CD4-positive, alpha-beta T cell treated with Interleukin-4 for 4 hours (primary cell): ENCODE results near the gene ZNF444.

Experiments
- DNase-seq: peaks from one replicate; pipeline ENCODE4 v3.0.0-alpha.2; 2020

ZNF444 gene

DNA sequence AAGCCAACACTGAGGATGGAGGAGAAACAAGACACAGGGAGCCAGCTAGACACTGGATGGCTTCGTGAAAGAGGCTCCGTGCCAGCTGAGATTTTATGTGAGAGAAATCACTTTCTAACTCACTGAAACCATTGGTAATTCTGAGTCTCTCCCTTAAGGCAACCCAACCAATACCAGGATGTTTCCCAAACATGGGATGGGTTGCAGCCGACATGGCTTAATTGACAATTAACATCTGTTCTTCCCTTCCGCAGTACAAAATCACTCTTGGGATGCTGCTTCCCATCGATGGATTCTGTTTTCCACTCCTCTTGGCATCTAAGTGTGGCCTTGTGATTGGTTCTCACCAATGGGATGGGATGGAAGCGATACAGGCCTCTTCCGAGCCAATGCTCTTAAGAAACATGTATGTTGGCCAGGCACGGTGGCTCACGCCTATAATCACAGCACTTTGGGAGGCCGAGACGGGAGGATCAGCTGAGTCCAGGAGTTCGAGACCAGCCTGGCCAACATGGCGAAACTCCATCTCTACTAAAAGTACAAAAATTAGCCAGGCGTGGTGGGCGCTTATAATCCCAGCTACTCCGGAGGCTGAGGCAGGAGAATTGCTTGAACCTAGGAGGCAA, 17.7 kb upstream of the ZNF444 start:
- no peak for DNase-seq

DNA sequence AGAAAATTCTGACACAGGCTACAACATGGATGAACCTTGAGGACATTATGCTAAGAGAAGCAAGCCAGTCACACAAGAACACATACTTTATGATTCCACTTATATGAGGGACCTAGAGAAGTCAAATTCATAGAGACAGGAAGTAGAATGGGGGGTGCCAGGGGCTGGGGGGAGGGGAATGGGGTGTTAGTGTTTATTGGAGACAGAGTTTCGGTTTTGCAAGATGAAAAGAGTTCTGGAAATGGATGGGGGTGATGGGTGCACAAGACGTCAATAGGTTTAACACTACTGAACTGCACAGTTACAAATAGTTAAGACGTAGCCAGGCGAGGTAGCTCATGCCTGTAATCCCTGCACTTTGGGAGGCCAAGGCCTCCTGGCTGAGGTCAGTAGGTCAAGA, 16.5 kb upstream of the ZNF444 start:
- no peak for DNase-seq

GRCh38 chr19:56125806-56126590, 15.1 kb upstream of the ZNF444 start:
- DNase-seq, result no peak

- DNase-seq, result no peak
Observed at GRCh38 chr19:56126983-56127780, 13.9 kb upstream of the ZNF444 start.

DNA sequence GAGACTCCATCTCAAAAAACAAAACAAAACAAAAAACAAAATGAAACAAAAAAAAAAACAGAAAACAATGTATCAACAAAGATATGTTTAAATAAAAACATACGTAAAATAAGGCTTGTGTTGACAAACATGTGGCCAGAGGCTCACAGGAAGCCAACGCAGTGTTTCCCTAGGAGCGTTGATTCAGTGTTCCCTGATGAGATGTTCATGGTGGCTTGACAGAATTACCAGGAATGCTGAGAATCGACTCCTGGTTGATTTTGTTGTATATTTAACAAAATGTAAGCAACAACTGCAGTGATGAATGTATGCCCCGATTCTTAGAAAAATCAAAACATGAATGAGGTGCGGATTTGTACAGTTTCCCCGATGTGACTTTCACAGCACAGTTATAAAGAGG, 11.1 kb upstream of the ZNF444 start:
- no peak for DNase-seq

DNA sequence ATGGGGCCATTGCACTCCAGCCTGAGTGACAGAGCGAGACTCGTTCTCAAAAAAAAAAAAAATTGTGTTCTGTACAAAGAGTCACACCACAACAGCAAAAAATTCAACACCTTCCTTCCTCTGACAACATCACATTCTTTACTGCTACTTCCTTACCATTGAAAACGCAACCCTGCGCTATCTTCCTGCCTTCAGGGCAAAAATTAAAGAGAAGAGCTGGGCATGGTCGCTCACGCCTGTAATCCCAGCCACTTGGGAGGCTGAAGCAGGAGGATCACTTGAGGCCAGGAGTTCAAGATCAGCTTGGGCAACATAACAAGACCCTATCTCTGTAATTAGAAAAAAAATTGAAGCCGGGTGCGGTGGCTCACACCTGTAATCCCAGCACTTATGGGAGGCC, 9.4 kb upstream of the ZNF444 start:
- no peak for DNase-seq

GRCh38 chr19:56132316-56132822, 8.7 kb upstream of the ZNF444 start:
- no peak for DNase-seq

DNA sequence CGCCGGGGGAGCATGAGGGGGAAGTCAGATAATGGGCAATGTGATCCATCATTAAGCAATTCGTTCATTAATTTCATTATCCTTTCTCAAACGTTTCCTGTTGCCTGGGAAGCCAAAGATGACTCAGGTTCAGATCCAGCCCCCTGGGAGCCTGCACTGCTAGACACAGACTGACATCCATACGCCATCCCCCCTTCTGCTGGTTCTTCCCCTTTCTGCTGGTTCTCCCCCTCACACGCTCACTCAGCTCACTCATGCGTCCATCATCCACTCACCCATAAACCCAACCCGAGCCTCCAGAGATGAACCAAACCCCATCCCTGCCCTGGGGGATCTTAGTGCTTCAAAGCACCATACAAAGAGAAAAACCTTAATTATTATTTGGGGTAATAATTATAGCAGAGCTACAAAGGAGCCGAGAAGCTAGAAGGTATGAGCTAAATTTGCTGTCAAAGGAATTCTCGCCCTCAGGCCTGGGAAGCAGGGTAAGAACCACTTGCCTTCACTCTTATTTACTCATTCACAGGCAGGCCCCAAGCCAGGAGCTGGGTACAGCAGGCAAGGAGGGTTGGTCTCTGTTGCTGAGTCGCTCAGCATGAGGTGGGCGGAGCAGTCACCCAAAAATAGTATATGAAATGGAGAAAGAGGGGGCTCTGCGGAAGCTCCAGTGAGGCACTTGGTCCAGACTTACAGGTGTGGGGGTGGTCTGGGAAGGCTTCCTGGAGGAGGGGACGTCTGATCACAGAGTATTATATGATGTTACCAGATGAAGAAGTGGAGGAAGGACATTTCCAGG, 7.0 kb upstream of the ZNF444 start:
- no peak for DNase-seq

DNA sequence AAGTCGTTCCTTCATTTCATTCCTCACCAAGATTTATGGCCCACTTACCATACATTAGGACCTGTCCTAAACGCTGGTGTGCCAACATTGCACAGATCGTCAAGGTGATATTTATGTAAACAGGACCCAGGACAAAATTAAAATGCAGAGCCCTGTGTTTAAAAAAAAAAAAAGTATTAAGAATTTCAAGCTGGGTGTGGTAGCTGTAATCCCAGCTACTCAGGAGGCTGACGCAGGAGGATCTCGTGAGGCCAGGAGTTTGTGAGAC, 6.5 kb upstream of the ZNF444 start:
- DNase-seq, result no peak

DNA sequence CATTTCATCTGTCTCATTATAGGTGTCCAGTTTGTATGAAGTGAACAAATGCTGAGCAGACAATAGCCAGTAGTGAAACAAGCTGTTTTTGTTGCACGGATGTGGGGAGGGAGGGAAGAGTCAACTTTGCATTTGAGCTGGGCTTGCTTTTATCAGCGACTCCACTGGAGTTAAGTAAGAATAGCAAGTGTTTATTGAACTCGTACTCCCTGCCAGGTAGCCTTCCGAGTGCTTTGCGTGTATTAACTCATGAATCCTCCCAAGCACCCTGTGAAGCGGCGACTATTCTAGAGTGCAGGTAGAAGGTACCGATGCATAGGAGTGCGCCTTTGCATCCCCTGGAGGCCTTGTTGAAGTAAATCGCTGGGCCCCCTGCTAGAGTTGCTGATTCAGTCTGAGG, 4.7 kb upstream of the ZNF444 start:
- DNase-seq, result no peak

DNA sequence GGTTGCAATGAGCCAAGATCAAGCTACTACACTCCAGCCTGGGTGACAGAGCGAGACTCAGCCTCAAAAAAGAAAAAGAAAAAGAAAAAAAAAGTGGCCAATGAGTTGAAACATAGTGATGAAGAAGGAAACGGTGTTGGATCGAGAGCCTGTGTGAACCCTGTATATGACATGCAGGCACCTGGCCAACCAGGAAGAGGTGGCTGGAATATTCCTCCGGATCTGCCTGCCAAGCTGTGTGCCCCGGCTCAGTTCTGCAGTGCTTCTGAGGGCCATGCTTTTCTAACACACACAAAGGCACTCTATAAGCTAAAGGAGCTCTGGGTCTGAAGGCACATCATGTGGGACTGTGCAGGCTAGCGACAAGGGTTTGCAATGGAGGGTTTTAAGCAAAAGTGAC, 3.7 kb upstream of the ZNF444 start:
- DNase-seq, result no peak

DNA sequence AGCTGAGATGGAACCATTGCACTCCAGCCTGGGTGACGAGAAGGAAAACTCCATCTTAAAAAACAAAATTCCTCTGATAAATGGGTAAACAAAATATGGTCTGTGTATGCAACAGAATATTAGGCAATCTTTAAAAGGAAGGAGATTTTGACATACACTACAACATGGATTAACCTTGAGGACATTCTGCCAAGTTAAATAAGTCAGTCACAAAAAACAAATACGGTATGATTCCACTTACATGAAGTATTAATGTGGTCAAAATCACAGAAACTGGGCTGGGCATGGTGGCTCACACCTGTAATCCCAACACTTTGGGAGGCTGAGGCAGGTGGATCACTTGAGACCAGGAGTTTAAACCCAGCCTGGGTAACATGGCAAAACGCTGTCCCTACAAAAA, 3.0 kb upstream of the ZNF444 start:
- no peak for DNase-seq

DNA sequence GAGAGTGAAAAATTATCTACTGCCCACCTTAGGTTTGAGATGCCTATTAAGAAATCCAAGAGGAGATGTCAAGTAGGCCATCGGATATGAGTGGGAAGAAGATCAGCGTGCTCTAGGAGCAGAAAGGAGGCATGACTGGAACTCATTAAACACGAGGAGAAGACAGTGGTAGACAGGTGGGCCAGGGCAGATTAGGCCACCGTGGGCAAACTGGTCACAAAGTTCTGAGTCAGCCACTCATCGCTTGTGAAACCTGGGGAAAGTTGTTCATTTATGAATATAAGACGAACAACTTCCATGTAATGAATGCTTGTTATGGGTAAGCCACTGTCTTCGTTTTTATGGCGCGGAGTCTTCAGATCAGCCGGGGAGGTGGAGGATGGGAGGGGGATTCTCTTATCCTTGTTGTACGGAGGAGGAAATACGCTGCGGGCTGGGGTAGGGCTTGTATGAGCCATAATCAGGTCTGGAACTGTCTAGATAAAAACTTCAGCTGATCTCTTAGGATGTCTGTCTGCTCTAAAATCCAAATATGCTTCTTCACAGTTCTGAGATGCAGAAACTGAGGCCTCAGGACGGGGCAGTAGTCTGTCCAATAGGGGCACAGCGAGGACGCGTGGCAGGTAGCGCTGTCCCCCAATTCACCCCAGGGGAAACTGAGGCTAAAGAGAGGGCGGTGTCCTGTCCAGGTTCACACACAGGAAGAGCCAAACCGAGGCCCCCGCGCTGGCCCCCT, 1.1 kb upstream of the ZNF444 start:
- no peak for DNase-seq

DNA sequence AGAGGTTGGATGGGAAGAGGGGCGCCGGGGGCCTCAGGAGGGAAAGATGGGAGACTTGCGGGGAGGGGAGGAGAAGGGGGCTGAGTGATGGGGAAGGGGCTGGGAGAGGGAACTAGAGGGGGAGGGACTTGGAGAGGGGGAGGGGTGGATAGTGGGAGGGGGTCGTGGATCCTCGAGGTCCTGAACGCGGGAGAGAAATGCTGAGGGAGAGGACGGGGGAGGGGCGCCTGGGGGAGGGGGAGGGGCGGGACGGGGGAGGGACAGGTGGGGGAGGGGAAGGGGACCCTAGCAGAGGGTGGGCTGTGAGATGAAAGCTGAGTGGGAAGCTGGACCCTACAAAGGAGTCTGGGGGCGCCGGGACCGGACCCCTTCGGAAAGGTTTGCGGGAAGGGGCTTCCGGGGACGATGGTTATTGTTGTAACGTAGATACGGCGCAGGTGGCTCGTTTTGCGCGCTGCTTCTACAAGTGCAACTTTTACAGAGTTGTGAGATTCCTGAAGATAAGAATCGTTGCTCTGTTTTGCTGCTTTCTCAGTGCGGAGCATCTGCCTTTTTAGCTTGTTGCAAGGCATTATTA, 418 bp downstream of the ZNF444 start:
- DNase-seq, result no peak

GRCh38 chr19:56142087-56142787, 1.1 kb downstream of the ZNF444 start:
- DNase-seq, result no peak

DNA sequence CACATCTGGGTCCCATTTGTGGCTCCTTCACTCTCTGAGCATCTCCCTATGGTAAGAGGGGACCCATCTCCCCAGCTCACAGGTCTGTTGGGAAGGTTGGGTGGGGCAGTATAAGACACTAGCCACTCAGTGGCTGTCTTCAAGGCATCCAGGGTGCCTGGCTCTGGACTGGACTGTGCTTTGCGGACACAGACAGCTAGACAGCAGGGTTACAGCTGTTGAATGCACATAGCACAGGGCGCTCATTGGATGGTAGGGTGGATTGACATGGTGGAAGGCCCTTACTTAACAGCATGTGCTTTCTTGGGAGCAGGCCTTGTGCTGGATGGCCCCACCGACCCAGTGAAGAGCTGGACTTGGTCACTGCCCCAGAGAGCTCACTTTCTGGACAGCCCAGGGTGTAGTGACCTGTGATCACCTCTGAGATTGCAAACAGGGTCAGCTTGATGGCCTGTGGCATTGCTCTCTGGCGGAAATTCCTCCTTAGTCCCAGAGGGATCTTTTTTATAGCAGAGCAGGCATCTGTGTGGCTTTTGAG, 1.9 kb downstream of the ZNF444 start:
- no peak for DNase-seq

GRCh38 chr19:56144376-56144775, 3.3 kb downstream of the ZNF444 start:
- DNase-seq, result no peak

DNA sequence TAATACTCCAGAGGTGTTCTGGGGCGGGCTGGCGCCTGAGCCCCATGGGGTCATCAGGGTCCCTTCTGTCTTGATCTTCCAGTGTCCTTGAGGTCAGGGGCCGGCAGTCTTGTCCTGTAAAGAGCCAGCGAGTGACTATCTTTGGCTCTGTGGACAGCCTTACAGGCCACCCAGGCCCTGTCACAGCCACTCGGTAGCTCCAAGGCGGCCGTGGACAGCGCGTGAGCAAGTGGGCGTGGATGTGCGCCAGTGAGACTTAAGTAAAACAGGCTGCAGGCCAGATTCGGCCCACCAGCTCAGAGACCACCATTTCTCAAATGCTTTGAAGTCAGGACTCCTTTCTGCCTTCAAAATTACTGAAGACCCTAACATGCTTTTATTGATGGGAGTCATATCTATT, 3.7 kb downstream of the ZNF444 start:
- DNase-seq, result no peak

DNA sequence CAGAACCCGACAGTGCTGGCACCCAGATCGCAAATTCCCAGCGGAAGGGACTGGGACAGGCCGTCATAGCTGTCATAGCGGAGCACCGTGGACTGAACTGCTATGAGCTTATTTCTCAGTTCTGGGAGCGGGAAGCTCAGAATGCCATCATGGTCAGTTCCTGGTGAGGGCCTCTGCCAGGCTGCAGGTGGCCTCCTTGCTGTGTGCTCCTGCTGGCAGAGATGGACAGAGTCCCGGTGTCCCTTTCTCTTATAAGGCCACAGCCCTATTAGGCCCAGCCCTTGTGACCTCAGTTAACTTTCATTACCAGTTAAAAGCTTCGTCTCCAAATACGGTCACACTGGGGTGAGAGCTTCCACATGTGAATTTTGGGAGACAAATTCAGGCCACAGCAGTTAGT, 4.6 kb downstream of the ZNF444 start:
- DNase-seq, result no peak

GRCh38 chr19:56146904-56147303, 5.8 kb downstream of the ZNF444 start:
- no peak for DNase-seq

DNA sequence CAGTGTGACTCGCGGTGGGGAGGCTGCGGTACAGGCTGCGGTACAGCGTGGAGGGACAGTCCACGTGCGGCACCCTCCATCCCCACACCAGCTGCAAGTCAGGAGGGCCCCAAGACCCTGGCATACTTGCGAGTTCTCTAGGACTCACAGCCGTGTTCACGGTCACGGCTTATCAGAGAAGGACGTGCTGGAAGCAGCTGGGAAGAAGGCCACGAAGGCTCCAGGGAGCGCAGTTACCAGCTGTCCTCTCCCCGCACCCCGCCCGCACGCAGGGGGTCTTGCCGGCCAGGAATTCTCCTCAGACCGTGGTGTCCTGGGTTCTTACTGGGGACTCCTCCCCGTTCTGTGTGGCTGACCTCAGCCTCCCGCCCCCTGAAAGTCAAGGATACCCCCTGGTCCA, 6.2 kb downstream of the ZNF444 start:
- no peak for DNase-seq
